ENCODE results near the gene SCN3B. TPM values are rescaled to one million over a fixed set of nuclear protein-coding genes. Genes with fewer than 3 reads are reported as not detected.

The SCN3B gene
- total and polyA plus RNA-seq, 9 of the 15 experiments (the other 6 are each of a cell fraction or from before 2014, with no cell fraction given), result 0.01 to 0.15 (median 0.04) TPM; not detected in 6

GRCh38 chr11:123594921-123595320 is 59.5 kb downstream of the SCN3B start:
- DNase-seq (ENCODE audit: extremely low read depth in 1 of 4, low spot score in 3 of 4) (no peak), FAIRE-seq (no peak)
- WGBS (ENCODE audit: insufficient coverage, low coverage, missing lambda C conversion rate), result 0% methylated on average over 4 of the region's 4 CpGs

More at GRCh38 chr11:123594921-123595320, 59.5 kb downstream of the SCN3B start:
- H3K9me1 ChIP-seq (ENCODE audit: control insufficient read depth, insufficient read depth, low read length), result no peaks in the 10 kb centered on the region
- TF ChIP-seq AFF4 (CRISPR knock-in tag; IDR thresholded peaks at IDR 0.05) (no peak), TEAD1 (CRISPR knock-in tag; IDR thresholded peaks at IDR 0.05) (no peak), TSC22D4 (tag; IDR thresholded peaks at IDR 0.05) (no peak), ZMIZ1 (IDR thresholded peaks at IDR 0.05; ENCODE audit: low read depth in 2 of 2, low read length in 2 of 2) (no peak), SRSF3 (IDR thresholded peaks at IDR 0.05; ENCODE audit: insufficient read depth, low read length) (no peak), ZNF282 (CRISPR knock-in tag; IDR thresholded peaks at IDR 0.05) (no peak), FOXP4 (CRISPR knock-in tag; IDR thresholded peaks at IDR 0.05; ENCODE audit: borderline replicate concordance) (no peak)
- H3K4me2 ChIP-seq (ENCODE audit: insufficient read depth, low read length), result no peak overlapping the region
- no peak overlapping the region for H2AFZ ChIP-seq (ENCODE audit: low read depth, low read length)
- H3K9ac ChIP-seq (ENCODE audit: insufficient read depth in 1 of 2, low read depth in 2 of 2, low read length in 2 of 2), result no peak overlapping the region
- H3K36me3 ChIP-seq (ENCODE audit: control insufficient read depth, insufficient read depth, low read length), result no peaks in the 10 kb centered on the region
- BruUV-seq (replicated peaks), result no TSS peak
- intact Hi-C loops (cut with micrococcal nuclease), result no loop called here
- in situ Hi-C loops (cut with MboI), result no loop called here
- no peak for ATAC-seq
- H3K4me1 ChIP-seq (replicated peaks in 1 of 2; ENCODE audit: control insufficient read depth in 2 of 2, insufficient read depth in 2 of 2, low read length in 2 of 2), result no peaks in the 10 kb centered on the region
- no peak overlapping the region for H3K4me3 ChIP-seq
- ChIA-PET POLR2A (no interaction called here), CTCF (ENCODE audit: low intra/inter-chr PET ratio) (no interaction called here)
- H3K9me3 ChIP-seq (replicated peaks; ENCODE audit: control insufficient read depth, insufficient read depth, low read depth, low read length), result no peaks in the 10 kb centered on the region
- H4K20me1 ChIP-seq (replicated peaks; ENCODE audit: control insufficient read depth, insufficient read depth, low read length), result 0 out of 2 replicates have a peak, but pooled peaks cover 1% of the 10 kb centered on the region
- no peak overlapping the region for H3K27ac ChIP-seq (ENCODE audit: extremely low read depth, low read depth, low read length)
- no peaks in the 10 kb centered on the region for H3K79me2 ChIP-seq (ENCODE audit: control insufficient read depth, insufficient read depth, low read length)
- peaks cover under 1 to 52% of the 10 kb centered on the region in 2 experiments; a peak in 3 of 5 replicates for H3K27me3 ChIP-seq (ENCODE audit: control insufficient read depth in 2 of 2, insufficient read depth in 2 of 2, low read length in 2 of 2)
